H9 (cell line): ENCODE results near the gene FAM43B. TPM values are rescaled to one million over a fixed set of nuclear protein-coding genes. Genes with fewer than 3 reads are reported as not detected.

Experiments
- DNase-seq: peaks from one replicate; pipeline ENCODE4 v3.0.0-alpha.2; 2017
- H2AFZ ChIP-seq: one replicate; pipeline ENCODE4 v1.6.1; 2013; ENCODE audit warnings: mild to moderate bottlenecking, low read length, control low read depth, moderate library complexity
- H2AK5ac ChIP-seq: 2 replicates; pipeline ENCODE4 v1.6.1; 2013; ENCODE audit warnings: low read length, control low read depth, mixed read lengths; ENCODE audit not compliant: insufficient read length
- H2BK120ac ChIP-seq: one replicate; pipeline ENCODE4 v1.6.1; 2013; ENCODE audit warnings: low read depth, mild to moderate bottlenecking, low read length, control low read depth, inconsistent platforms; ENCODE audit not compliant: poor library complexity, severe bottlenecking
- H2BK12ac ChIP-seq: 2 replicates; pipeline ENCODE4 v1.6.1; 2013; ENCODE audit warnings: low read length, control low read depth, mixed read lengths, low read depth; ENCODE audit not compliant: insufficient read length
- H2BK15ac ChIP-seq: 2 replicates; pipeline ENCODE4 v1.6.1; 2013; ENCODE audit warnings: low read depth, low read length, control low read depth
- H2BK20ac ChIP-seq: one replicate; pipeline ENCODE4 v1.6.1; 2013; ENCODE audit warnings: low read depth, mild to moderate bottlenecking, low read length, control low read depth, inconsistent platforms; ENCODE audit not compliant: poor library complexity, severe bottlenecking
- H2BK5ac ChIP-seq: 2 replicates; pipeline ENCODE4 v1.6.1; 2013; ENCODE audit warnings: low read length, control low read depth, mixed read lengths; ENCODE audit not compliant: insufficient read length
- H3K14ac ChIP-seq: 2 replicates; pipeline ENCODE4 v1.6.1; 2013; ENCODE audit warnings: low read length, control low read depth; ENCODE audit not compliant: insufficient read depth
- H3K18ac ChIP-seq: 2 replicates; pipeline ENCODE4 v1.6.1; 2013; ENCODE audit warnings: low read depth, mild to moderate bottlenecking, mixed read lengths, low read length, control low read depth; ENCODE audit not compliant: insufficient read length
- H3K23ac ChIP-seq: 2 replicates; pipeline ENCODE4 v1.6.1; 2013; ENCODE audit warnings: low read length, control low read depth, mixed read lengths, low read depth; ENCODE audit not compliant: insufficient read length
- H3K23me2 ChIP-seq: 2 replicates; pipeline ENCODE4 v1.6.1; 2013; ENCODE audit warnings: low read depth, mild to moderate bottlenecking, mixed read lengths, low read length, control low read depth; ENCODE audit not compliant: insufficient read length, poor library complexity, severe bottlenecking
- H3K27ac ChIP-seq: 2 replicates; pipeline ENCODE4 v1.5.1; 2013; ENCODE audit warnings: low read length, control low read depth, mixed read lengths, low read depth; ENCODE audit not compliant: insufficient read length
- H3K27me3 ChIP-seq: 2 replicates; pipeline ENCODE4 v1.6.1; 2013; ENCODE audit warnings: low read length, control low read depth, inconsistent platforms; ENCODE audit not compliant: insufficient read depth
- H3K4ac ChIP-seq: 2 replicates; pipeline ENCODE4 v1.6.1; 2013; ENCODE audit warnings: low read depth, mild to moderate bottlenecking, control low read depth, inconsistent platforms, low read length, moderate library complexity
- H3K4me1 ChIP-seq: 2 replicates; pipeline ENCODE4 v1.6.1; 2013; ENCODE audit warnings: low read length, control low read depth, inconsistent platforms; ENCODE audit not compliant: insufficient read depth
- H3K4me2 ChIP-seq: 2 replicates; pipeline ENCODE4 v1.6.1; 2013; ENCODE audit warnings: low read length, control low read depth, mixed read lengths; ENCODE audit not compliant: insufficient read length, insufficient read depth
- H3K56ac ChIP-seq: 2 replicates; pipeline ENCODE4 v1.6.1; 2013; ENCODE audit warnings: low read depth, mild to moderate bottlenecking, mixed read lengths, low read length, control low read depth; ENCODE audit not compliant: insufficient read length
- H3K79me1 ChIP-seq: 2 replicates; pipeline ENCODE4 v1.6.1; 2013; ENCODE audit warnings: low read depth, mild to moderate bottlenecking, moderate library complexity, low read length, control low read depth, inconsistent platforms; ENCODE audit not compliant: insufficient read depth, poor library complexity, severe bottlenecking
- H3K79me2 ChIP-seq: 2 replicates; pipeline ENCODE4 v1.6.1; 2013; ENCODE audit warnings: low read length, control low read depth, inconsistent platforms; ENCODE audit not compliant: insufficient read depth
- H3K9ac ChIP-seq: 2 replicates; pipeline ENCODE4 v1.6.1; 2013; ENCODE audit warnings: low read length, control low read depth, mixed read lengths; ENCODE audit not compliant: insufficient read length; ENCODE audit errors: extremely low read depth
- H3K9me3 ChIP-seq: one replicate; pipeline ENCODE4 v1.6.1; 2013; ENCODE audit warnings: low read depth, low read length, inconsistent platforms; ENCODE audit not compliant: control insufficient read depth
- H3T11ph ChIP-seq: one replicate; pipeline ENCODE4 v1.6.1; 2013; ENCODE audit warnings: mild to moderate bottlenecking, low read length, control low read depth, inconsistent platforms
- H4K20me1 ChIP-seq: one replicate; pipeline ENCODE4 v1.6.1; 2013; ENCODE audit not compliant: control insufficient read depth, insufficient read length, insufficient read depth
- H4K5ac ChIP-seq: 2 replicates; pipeline ENCODE4 v1.6.1; 2013; ENCODE audit warnings: low read depth, mild to moderate bottlenecking, mixed read lengths, low read length, control low read depth; ENCODE audit not compliant: insufficient read length
- H4K8ac ChIP-seq: replicated peaks from 2 replicates; pipeline ENCODE4 v1.6.1; 2013; ENCODE audit warnings: low read length, control low read depth, mixed read lengths, low read depth; ENCODE audit not compliant: insufficient read length
- H4K91ac ChIP-seq: 2 replicates; pipeline ENCODE4 v1.6.1; 2013; ENCODE audit warnings: low read depth, mild to moderate bottlenecking, moderate library complexity, mixed read lengths, low read length, control low read depth; ENCODE audit not compliant: insufficient read length
- H3K27ac Mint-ChIP-seq, 3 experiments: 2 replicates in 2 of 3; 3 replicates in 1 of 3; pipeline ENCODE4 v1.8.0; 2020 to 2021; ENCODE audit warnings: mixed read lengths in 3 of 3, mild to moderate bottlenecking in 1 of 3, moderate library complexity in 1 of 3
- H3K27me3 Mint-ChIP-seq: 2 replicates; pipeline ENCODE4 v1.8.0; 2021; ENCODE audit warnings: low read depth, mild to moderate bottlenecking, moderate library complexity, mixed read lengths
- H3K36me3 Mint-ChIP-seq, 3 experiments: 2 replicates in 2 of 3; 3 replicates in 1 of 3; pipeline ENCODE4 v1.8.0; 2020 to 2021; ENCODE audit warnings: low read depth in 3 of 3, mixed read lengths in 3 of 3; ENCODE audit not compliant: insufficient read depth in 1 of 3
- H3K4me1 Mint-ChIP-seq, 2 experiments: 2 replicates each; pipeline ENCODE4 v1.8.0; 2020; ENCODE audit warnings: mixed read lengths in 2 of 2
- H3K4me3 Mint-ChIP-seq, 2 experiments: 2 replicates in 1 of 2; 3 replicates in 1 of 2; pipeline ENCODE4 v1.8.0; 2020 to 2021; ENCODE audit warnings: mild to moderate bottlenecking in 2 of 2, mixed read lengths in 2 of 2, moderate library complexity in 1 of 2
- H3K9me3 Mint-ChIP-seq, 2 experiments: 2 replicates in 1 of 2; 3 replicates in 1 of 2; pipeline ENCODE4 v1.8.0; 2020; ENCODE audit warnings: mild to moderate bottlenecking in 2 of 2, mixed read lengths in 2 of 2, moderate library complexity in 1 of 2
- WGBS: extraction: QIAGEN DNeasy Blood & Tissue Kit; methylation state at CpG from one replicate; pipeline ENCODE4 v1.1.7; 2013; ENCODE audit warnings: missing lambda C conversion rate, low lambda C conversion rate, mixed read lengths; ENCODE audit not compliant: insufficient read length; ENCODE audit errors: extremely low coverage; 5-methylcytosine and 5-hydroxymethylcytosine counted together
- total RNA-seq: library from RNA; stranded (reverse); gene quantifications from 2 replicates; pipeline ENCODE4 v1.2.1, GENCODE V29; 2021
- TF ChIP-seq, protein P1 (sequence below): fragments of 200-600 bp; sonication (generic); conservative IDR thresholded peaks from 3 replicates; pipeline ENCODE4 v1.8.0; 2021; ENCODE audit warnings: antibody characterized with exemption, mild to moderate bottlenecking

FAM43B gene
- total RNA-seq, 1 experiment from 2014 or later = 0.22 TPM

DNA sequence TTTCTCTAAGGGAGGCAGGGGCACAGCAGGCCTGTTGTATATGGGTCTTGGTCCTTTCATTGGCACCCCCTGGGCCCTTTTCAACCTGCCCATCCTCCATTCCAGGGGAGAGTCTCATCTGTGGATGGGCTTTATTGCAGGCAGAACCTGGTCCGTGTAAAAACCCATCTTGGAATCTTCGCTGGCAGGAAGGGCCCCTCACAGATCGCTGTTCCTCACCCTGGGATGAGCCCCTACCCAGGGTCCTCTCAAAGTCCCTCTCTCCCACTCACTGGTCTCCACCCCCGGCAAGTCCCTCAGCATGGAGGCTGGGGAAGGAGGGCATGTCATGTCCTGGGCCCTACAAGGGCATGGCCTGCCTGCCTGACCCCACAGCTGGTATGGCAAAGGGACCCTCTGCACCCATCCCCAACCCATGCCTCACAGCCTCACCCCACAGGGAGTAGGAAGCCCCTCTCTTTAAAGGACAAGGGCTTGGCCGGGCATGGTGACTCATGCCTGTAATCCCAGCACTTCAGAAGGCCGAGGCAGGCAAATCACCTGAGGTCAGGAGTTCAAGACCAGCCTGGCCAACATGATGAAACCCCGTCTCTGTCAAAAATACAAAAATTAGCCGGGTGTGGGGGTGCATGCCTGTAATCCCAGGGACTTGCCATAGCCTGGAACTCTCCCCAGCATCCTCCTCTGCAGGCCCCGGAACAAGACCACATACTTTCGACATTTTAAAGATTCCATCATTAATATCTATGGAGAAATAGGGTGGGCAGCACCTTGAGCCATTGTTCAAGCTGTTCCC lies 23.4 kb downstream of the FAM43B start:
- H3K79me2 ChIP-seq = no peaks in the 10 kb centered on the region

More for the DNA sequence above, 23.4 kb downstream of the FAM43B start:
- Histone ChIP-seq H3K23ac (no peak overlapping the region), H3K23me2 (no peaks in the 10 kb centered on the region), H2BK12ac (no peak overlapping the region), H2BK15ac (no peak overlapping the region), H3K56ac (no peak overlapping the region), H3K9me3 (no peaks in the 10 kb centered on the region), H3K4me1 (no peaks in the 10 kb centered on the region), H2BK5ac (no peak overlapping the region), H3K9ac (no peak overlapping the region), H3K27me3 (no peaks in the 10 kb centered on the region; the same call in 1 of the 2 replicates), H3K27ac (no peak overlapping the region), H3K18ac (no peak overlapping the region), H4K8ac (no peak overlapping the region), H2AK5ac (no peak overlapping the region), H2BK120ac (no peak overlapping the region), H4K91ac (no peak overlapping the region), H3K14ac (no peak overlapping the region; the same call in 1 of the 2 replicates), H2AFZ (peak overlapping the region; percentile 79), H4K20me1 (no peaks in the 10 kb centered on the region), H3K79me1 (no peaks in the 10 kb centered on the region), H4K5ac (no peak overlapping the region), H3K4me2 (no peak overlapping the region), H3K4ac (no peak overlapping the region), H3T11ph (no peak overlapping the region), H2BK20ac (no peak overlapping the region)
- H3K36me3 Mint-ChIP-seq = no peaks in the 10 kb centered on the region
- no peak overlapping the region for H3K27ac Mint-ChIP-seq
- WGBS = no CpG with 5 or more reads among the region's 10 CpGs
- peaks cover 3 to 7% of the 10 kb centered on the region in 2 experiments; a peak in 2 of 4 replicates for H3K4me1 Mint-ChIP-seq
- no peak for DNase-seq
- H3K27me3 Mint-ChIP-seq = peaks cover 38% of the 10 kb centered on the region
- peaks cover 0 to 3% of the 10 kb centered on the region in 2 experiments; a peak in 1 of 5 replicates for H3K9me3 Mint-ChIP-seq
- no peak overlapping the region for H3K4me3 Mint-ChIP-seq
- TF ChIP-seq, protein P1, sequence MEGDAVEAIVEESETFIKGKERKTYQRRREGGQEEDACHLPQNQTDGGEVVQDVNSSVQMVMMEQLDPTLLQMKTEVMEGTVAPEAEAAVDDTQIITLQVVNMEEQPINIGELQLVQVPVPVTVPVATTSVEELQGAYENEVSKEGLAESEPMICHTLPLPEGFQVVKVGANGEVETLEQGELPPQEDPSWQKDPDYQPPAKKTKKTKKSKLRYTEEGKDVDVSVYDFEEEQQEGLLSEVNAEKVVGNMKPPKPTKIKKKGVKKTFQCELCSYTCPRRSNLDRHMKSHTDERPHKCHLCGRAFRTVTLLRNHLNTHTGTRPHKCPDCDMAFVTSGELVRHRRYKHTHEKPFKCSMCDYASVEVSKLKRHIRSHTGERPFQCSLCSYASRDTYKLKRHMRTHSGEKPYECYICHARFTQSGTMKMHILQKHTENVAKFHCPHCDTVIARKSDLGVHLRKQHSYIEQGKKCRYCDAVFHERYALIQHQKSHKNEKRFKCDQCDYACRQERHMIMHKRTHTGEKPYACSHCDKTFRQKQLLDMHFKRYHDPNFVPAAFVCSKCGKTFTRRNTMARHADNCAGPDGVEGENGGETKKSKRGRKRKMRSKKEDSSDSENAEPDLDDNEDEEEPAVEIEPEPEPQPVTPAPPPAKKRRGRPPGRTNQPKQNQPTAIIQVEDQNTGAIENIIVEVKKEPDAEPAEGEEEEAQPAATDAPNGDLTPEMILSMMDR = no peak
